Liver (tissue), 9 donors: ENCODE data around the gene BRD9. TPM values are rescaled to one million over a fixed set of nuclear protein-coding genes. Genes with fewer than 3 reads are reported as not detected.
"Not testable (repeated sequence)": the region's sequence is repeated elsewhere in the genome, so short reads cannot be mapped to it uniquely, and the experiment has no call there.

ENCODE experiments used
- DNase-seq: peaks from one replicate; pipeline ENCODE4 v3.0.0-alpha.2; 2017; ENCODE audit warnings: low spot score
- H3K27ac ChIP-seq, 2 donors: one replicate each; pipeline ENCODE4 v1.7.0; 2013; ENCODE audit warnings: inconsistent platforms in 2 of 2, low read length in 2 of 2, control low read depth in 1 of 2, low read depth in 1 of 2, mild to moderate bottlenecking in 1 of 2
- H3K27me3 ChIP-seq, 4 donors: one replicate each; pipeline versions ENCODE4 v1.6.1 to v1.7.0; 2013; ENCODE audit warnings: low read length in 3 of 4, inconsistent platforms in 1 of 4, mild to moderate bottlenecking in 1 of 4, moderate library complexity in 1 of 4; ENCODE audit not compliant: control insufficient read depth in 4 of 4, insufficient read depth in 4 of 4
- H3K36me3 ChIP-seq, 4 donors: one replicate each; pipeline versions ENCODE4 v1.6.1 to v1.7.0; 2013; ENCODE audit warnings: low read length in 3 of 4, mild to moderate bottlenecking in 3 of 4, low read depth in 1 of 4, moderate library complexity in 1 of 4; ENCODE audit not compliant: control insufficient read depth in 4 of 4, insufficient read depth in 3 of 4
- H3K4me1 ChIP-seq, 4 donors: one replicate each; pipeline versions ENCODE4 v1.6.1 to v1.7.0; 2013; ENCODE audit warnings: low read length in 3 of 4, mild to moderate bottlenecking in 3 of 4, moderate library complexity in 1 of 4; ENCODE audit not compliant: control insufficient read depth in 4 of 4, insufficient read depth in 4 of 4
- H3K4me3 ChIP-seq, 3 donors: one replicate each; pipeline versions ENCODE4 v1.6.1 to v1.7.0; 2013; ENCODE audit warnings: low read length in 3 of 3, control low read depth in 1 of 3, low read depth in 1 of 3, mild to moderate bottlenecking in 1 of 3
- H3K9ac ChIP-seq, 2 donors: one replicate each; pipeline ENCODE4 v1.7.0; 2013; ENCODE audit warnings: low read length in 2 of 2, mild to moderate bottlenecking in 2 of 2, moderate library complexity in 2 of 2, control low read depth in 1 of 2, low read depth in 1 of 2
- H3K9me3 ChIP-seq, 4 donors: one replicate each; pipeline versions ENCODE4 v1.6.1 to v1.7.0; 2013; ENCODE audit warnings: low read length in 3 of 4; ENCODE audit not compliant: control insufficient read depth in 4 of 4
- CTCF ChIP-seq: fragments of 150-350 bp; IDR thresholded peaks from 2 replicates; pipeline ENCODE4 v1.5.1; 2017; ENCODE audit warnings: improper control_type of control experiment, low read depth, low read length; ENCODE audit not compliant: missing input control
- EGR1 ChIP-seq, 2 donors: IDR thresholded peaks; 2 replicates each; pipeline ENCODE4 v1.6.1; 2016 to 2018; ENCODE audit warnings: antibody characterized with exemption in 2 of 2, low read depth in 2 of 2
- FOXA1 ChIP-seq: IDR thresholded peaks from 2 replicates; pipeline ENCODE4 v1.6.1; 2016; ENCODE audit warnings: antibody characterized with exemption
- FOXA2 ChIP-seq: IDR thresholded peaks from 2 replicates; pipeline ENCODE4 v1.6.1; 2016; ENCODE audit warnings: antibody characterized with exemption
- HNF4A ChIP-seq, 2 donors: conservative IDR thresholded peaks; 2 replicates each; pipeline ENCODE4 v1.6.1; 2016; ENCODE audit warnings: antibody characterized with exemption in 2 of 2, mild to moderate bottlenecking in 2 of 2
- JUND ChIP-seq, 2 donors: IDR thresholded peaks; 2 replicates each; pipeline ENCODE4 v1.6.1; 2016; ENCODE audit warnings: antibody characterized with exemption in 2 of 2
- MAX ChIP-seq: IDR thresholded peaks from 2 replicates; pipeline ENCODE4 v1.6.1; 2016; ENCODE audit warnings: antibody characterized with exemption
- RAD21 ChIP-seq, 2 donors: IDR thresholded peaks; 2 replicates each; pipeline ENCODE4 v1.6.1; 2016; ENCODE audit warnings: antibody characterized with exemption in 2 of 2, mild to moderate bottlenecking in 2 of 2
- REST ChIP-seq: IDR thresholded peaks from 2 replicates; pipeline ENCODE4 v1.6.1; 2016; ENCODE audit warnings: antibody characterized with exemption, mild to moderate bottlenecking
- RXRA ChIP-seq, 2 donors: IDR thresholded peaks; 2 replicates each; pipeline ENCODE4 v1.6.1; 2017 to 2018; ENCODE audit warnings: antibody characterized with exemption in 2 of 2, mild to moderate bottlenecking in 1 of 2
- SP1 ChIP-seq: IDR thresholded peaks from 2 replicates; pipeline ENCODE4 v1.6.1; 2018; ENCODE audit warnings: antibody characterized with exemption, mild to moderate bottlenecking
- TAF1 ChIP-seq: conservative IDR thresholded peaks from 2 replicates; pipeline ENCODE4 v1.6.1; 2016; ENCODE audit warnings: antibody characterized with exemption, mild to moderate bottlenecking
- ZBTB33 ChIP-seq: IDR thresholded peaks from 2 replicates; pipeline ENCODE4 v1.6.1; 2016; ENCODE audit warnings: antibody characterized with exemption
- WGBS: extraction: QIAGEN DNeasy Blood & Tissue Kit; methylation state at CpG from one replicate; pipeline ENCODE4 v1.1.7; 2013; 5-methylcytosine and 5-hydroxymethylcytosine counted together
- polyA plus RNA-seq, 2 donors: library from polyadenylated mRNA; stranded (reverse) in 1 of 2; unstranded in 1 of 2; fragments of 200-250 nt in 1 of 2; fragments of >200 nt in 1 of 2; fragmentation: Nextera tagmentation in 1 of 2; extraction: Ambion mirVana in 1 of 2; gene quantifications; one replicate each; pipeline versions ENCODE4 v1.2.1 to v1.2.3, GENCODE V29; 2013 to 2015
- total RNA-seq, 2 donors: library from RNA; depleted of rRNA; stranded (reverse); fragments of >200 nt; gene quantifications; one replicate each; pipeline ENCODE4 v1.2.3, GENCODE V29; 2014
- donor health status: healthy.
- donor health status: healthy.
- donor health status: healthy.
- donor health status: healthy.
- donor health status: healthy.

The BRD9 gene
- total and polyA plus RNA-seq, 4 donors = 7.0 to 17.7 (median 9.5) TPM

GRCh38 chr5:916441-917293, 24.1 kb upstream of the BRD9 start (continued):
- TF ChIP-seq ZBTB33 (no peak), EGR1 (IDR thresholded peaks at IDR 0.05; ENCODE audit: low read depth in 2 of 2) (no peak), TAF1 (no peak), MAX (no peak), FOXA2 (no peak)

- Histone ChIP-seq H3K9me3 (no peaks in the 10 kb centered on the region), H3K27me3 (no peaks in the 10 kb centered on the region), H3K4me3 (no peak overlapping the region), H3K4me1 (no peaks in the 10 kb centered on the region), H3K9ac (no peak overlapping the region), H3K36me3 (no peaks in the 10 kb centered on the region), H3K27ac (no peak overlapping the region)
- TF ChIP-seq RAD21 (IDR thresholded peaks at IDR 0.05) (no peak), JUND (IDR thresholded peaks at IDR 0.05) (no peak), FOXA2 (no peak), REST (no peak), RXRA (IDR thresholded peaks at IDR 0.05) (no peak)
- 97% methylated on average over 12 of the region's 12 CpGs for WGBS
- no peak for DNase-seq
Observed at GRCh38 chr5:915946-916345, 23.3 kb upstream of the BRD9 start.

GRCh38 chr5:915346-915745, 22.7 kb upstream of the BRD9 start:
- H3K36me3 ChIP-seq, H3K9me3 ChIP-seq: not testable (repeated sequence)

GRCh38 chr5:914612-915011, 22.0 kb upstream of the BRD9 start:
- 92% methylated on average over 7 of the region's 7 CpGs for WGBS
- H3K4me1 ChIP-seq = no peaks in the 10 kb centered on the region
- H3K9ac ChIP-seq = no peak overlapping the region
- H3K27me3 ChIP-seq = no peaks in the 10 kb centered on the region
- no peak overlapping the region for H3K4me3 ChIP-seq
- DNase-seq = no peak
- H3K36me3 ChIP-seq = no peaks in the 10 kb centered on the region
- H3K27ac ChIP-seq = no peak overlapping the region
- no peaks in the 10 kb centered on the region for H3K9me3 ChIP-seq
- TF ChIP-seq HNF4A (conservative IDR thresholded peaks at IDR 0.05) (no peak), SP1 (no peak), TAF1 (no peak), REST (no peak), RAD21 (IDR thresholded peaks at IDR 0.05) (no peak), RXRA (IDR thresholded peaks at IDR 0.05) (no peak), FOXA1 (no peak), CTCF (no peak)

More at GRCh38 chr5:915346-915745, 22.7 kb upstream of the BRD9 start:
- not testable (repeated sequence) for H3K4me3 ChIP-seq, H3K27me3 ChIP-seq, DNase-seq, H3K9ac ChIP-seq, H3K27ac ChIP-seq, H3K4me1 ChIP-seq
- 96% methylated on average over 12 of the region's 12 CpGs for WGBS
